CD4-positive, alpha-beta T cell treated with Interleukin-15 for 4 hours (primary cell): ENCODE measurements around the gene PPIF.

Experiments
- DNase-seq: peaks from one replicate; pipeline ENCODE4 v3.0.0-alpha.2; 2020; ENCODE audit warnings: low spot score

PPIF gene

DNA sequence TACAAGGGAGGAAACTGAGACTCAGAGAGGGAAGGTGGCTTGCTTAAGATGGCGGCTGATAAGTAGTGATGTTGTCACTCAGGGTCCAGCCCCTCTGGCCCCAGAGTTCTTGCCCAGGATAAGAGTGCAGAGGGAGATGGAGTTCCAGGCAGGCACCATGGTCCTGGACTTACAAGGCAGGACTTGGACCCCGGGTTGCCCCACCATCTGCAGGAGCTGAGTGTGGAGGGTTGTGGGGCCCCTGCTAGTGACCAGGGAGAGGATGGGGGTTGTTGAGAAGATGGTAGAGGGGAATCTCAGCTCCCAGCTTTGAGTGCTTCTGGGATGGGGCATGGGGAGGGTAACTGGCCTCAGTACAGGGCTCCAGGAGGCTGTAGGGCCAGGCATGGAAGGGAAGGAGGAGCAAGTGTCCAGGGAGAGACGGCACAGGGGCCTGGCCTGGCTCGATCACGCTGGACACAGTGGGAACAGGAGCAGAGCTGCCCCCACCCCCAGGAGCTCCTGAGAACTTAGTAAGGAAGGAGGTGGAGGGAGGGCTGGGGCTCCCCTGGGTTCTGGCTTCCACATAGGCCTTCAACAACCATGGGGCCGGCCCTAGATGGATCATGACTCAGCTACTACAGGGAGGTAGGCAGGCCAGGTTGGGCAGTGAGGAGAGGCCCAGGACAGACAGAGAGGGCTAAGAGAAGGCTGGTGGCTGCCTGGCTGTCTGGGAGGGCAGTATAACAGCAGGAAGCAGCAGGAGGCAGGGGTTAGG lies 28.2 kb downstream of the PPIF start:
- DNase-seq, result no peak

DNA sequence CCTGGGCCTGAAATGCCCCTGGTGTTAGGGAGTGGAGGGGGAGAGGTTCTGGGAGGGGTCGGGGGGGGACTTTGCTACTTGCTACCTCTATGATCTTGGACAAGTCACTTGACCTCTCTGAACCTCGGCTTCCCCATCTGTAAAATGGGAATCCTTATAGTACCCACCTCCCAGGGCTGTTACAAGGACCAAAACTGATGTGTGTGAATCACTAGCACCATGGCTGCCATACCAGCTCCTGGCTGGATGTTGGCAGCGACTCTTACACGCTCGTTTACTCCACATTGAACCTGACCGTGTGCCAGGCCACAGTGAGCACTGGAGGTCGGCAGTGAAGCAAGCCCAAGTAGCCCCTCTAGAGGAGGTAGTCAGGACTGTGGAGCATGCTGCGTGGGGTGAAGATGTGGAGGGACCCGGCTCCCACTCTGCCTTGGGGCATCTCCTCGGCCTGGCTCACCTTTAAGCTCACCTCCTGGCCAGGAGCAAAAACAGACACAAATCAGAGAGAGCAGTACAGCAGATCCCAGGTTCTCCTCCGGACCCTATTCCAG lies 28.9 kb downstream of the PPIF start:
- no peak for DNase-seq

DNA sequence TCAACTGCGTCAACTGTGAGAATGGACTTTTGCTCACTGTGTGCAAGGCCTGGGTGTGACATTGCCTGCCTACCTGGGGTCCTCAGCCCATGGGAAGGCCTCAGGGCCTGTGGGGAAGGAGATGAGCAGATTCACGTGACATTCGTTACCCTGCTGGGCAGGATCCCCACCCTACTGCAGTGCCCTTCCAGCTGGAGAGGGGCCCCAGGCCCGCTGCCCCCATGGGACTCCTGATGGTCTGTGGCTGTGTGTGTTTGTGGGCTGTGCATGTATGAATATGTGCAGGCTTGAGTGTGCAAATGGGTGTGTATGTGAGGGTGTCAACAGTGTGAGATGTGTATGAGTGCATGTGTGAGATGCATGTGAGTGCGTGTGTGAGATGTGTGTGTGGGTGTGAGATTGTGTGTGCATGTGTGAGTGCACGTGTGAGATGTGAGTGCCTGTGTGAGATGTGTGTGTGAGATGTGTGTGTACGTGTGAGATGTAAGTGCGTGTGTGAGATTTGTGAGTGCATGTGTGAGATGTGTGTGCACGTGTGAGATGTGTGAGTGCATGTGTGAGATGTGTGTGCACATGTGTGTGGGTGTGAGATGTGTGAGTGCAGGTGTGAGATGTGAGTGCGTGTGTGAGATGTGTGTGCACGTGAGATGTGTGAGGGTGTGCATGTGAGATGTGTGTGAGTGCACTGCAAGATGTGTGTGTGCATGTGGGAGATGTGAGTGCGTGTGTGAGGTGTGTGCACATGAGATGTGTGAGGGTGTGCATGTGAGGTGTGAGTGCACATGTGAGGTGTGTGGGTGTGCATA lies 29.7 kb downstream of the PPIF start:
- DNase-seq, result no peak

DNA sequence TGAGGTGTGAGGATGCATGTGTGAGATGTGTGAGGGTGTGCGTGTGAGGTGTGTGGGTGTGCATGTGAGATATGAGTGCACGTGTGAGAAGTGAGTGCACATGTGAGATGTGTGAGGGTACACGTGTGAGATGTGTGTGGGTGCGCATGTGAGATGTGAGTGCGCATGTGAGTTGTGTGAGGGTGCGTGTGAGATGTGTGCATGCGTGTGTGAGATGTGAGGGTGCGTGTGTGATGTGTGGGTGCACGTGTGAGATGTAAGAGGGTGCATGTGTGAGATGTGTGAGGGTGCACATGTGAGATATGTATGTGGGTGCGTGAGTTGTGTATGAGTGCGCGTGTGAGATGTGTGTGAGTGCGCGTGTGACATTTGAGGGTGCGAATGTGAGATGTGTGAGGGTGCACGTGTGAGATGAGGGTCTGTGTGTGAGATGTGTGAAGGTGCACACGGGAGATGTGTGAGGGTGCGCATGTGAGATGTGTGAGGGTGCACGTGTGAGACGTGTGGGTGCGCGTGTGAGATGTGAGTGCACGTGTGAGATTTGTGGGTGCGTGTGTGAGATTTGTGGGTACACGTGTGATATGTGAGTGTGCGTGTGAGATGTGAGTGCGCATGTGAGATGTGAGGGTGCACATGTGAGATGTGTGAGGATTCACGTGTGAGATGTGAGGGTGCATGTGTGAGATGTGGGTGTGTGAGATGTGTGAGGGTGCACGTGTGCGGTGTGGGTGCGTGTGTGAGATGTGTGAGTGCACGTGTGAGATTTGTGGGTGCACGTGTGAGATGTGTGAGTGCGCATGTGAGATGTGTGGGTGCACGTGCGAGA lies 30.5 kb downstream of the PPIF start:
- no peak for DNase-seq

DNA sequence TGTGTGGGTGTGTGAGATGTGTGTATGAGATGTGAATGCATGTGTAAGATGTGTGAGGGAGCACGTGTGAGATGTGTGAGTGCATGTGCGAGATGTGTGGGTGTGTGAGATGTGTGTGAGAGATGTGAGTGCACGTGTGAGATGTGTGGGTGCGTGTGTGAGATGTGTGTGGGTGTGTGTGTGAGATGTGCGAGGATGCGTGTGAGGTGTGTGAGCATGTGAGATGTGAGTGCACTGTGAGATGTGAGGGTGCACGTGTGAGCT lies 31.0 kb downstream of the PPIF start:
- no peak for DNase-seq

DNA sequence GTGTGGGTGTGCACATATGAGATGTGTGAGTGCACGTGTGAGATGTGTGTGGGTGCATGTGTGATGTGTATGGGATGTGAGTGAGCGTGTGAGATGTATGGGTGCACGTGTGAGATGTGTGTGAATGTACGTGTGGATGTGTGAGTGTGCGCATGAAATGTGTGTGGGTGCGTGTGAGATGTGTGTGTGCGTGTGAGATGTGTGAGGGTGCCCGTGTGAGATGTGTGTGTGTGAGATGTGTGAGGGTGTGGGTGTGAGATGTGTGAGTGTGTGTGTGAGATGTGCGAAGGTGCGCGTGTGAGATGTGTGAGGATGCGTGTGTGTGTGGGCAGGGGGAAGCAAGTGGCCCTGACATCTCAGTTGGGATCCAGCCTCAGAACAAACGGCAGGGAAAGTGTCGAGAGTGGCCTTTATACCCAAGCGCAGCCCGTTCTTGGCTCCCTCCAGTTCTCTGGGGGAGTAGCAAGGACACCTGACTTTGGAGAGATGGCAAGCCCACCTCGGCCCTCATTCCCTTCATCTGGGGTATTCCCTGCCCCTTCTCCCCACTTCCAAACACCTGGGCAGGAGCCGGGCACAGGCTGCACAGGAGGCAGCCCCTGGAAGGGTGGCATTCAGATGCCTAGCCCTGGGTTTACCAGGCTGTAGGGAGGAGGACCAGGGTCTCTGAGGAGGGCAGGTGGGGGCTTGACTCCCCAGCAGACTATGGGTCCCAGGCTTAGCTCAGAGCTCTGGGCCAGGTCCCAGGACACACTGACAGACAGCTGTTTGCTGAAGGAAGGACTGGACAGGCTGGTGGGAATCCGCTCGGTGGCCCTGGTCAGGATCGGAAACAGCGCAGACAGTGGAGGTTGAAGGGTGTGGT lies 31.6 kb downstream of the PPIF start:
- DNase-seq, result no peak

DNA sequence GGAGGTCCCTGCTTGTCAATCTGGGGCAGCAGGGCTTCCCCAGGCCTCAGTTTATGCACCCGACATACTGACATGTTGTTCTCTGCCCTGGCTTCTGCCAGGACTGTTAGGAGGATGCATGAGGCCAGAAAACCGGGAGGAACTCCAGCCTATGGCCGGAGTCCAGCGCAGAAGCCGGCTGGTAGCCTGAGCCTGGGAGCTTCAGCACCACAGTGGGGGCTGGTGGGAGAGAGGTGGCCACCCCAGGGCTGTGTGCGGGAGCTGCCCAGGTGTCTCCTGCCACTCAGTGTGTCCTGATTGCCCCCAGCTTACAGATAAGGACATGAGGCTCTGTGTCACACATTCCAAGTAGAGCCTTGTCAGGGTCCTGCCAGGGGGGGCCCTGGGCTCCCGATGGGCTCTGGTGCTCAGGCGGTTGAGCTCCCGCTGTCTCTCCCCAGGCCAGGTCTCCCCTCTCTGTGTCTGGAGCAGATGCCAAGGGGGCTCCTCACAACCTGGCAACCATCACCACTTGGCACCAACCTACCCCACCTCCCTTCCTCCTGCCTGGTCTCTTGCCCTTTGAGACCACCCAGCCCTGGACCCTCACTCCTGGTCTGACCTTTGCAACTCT lies 32.3 kb downstream of the PPIF start:
- no peak for DNase-seq

DNA sequence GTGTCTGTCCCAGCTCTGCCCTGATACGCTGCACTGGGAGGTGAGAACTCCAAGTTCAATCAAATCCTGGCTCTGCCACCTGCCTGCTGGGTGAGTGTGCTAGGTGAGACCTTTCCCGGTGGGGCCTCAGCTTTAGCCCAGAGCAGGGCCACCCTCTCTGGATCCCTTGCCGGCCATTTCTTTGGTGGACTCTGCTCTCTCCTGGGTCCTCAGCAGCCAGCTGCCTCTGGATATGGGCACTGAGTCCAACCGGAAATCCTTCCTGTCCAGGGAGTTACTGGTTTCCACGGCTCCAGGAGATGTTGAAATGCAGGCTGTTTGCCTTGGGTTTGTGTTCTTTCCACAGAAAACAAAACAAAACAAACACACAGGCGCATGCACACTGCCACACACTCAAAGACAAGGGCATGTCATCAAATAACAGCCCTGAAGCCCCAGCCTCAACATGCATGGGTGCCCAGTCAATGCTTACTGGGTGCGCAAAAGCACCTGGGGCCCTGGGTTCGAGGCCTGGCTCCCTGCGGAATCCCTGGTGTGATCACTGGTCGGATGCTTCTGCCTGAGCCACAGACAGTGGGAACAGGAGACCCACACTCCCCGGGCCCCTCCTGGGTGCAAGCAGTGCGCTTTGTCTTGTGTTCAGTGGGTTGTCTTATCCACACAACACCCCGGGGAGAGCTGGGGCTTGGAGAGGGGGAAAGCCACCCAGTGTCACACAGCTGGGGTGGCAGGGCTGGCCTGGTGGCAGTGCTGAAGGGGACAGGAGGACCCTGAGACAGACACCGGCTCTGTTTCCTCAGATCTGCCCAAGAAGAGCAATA lies 33.1 kb downstream of the PPIF start:
- DNase-seq, result no peak

DNA sequence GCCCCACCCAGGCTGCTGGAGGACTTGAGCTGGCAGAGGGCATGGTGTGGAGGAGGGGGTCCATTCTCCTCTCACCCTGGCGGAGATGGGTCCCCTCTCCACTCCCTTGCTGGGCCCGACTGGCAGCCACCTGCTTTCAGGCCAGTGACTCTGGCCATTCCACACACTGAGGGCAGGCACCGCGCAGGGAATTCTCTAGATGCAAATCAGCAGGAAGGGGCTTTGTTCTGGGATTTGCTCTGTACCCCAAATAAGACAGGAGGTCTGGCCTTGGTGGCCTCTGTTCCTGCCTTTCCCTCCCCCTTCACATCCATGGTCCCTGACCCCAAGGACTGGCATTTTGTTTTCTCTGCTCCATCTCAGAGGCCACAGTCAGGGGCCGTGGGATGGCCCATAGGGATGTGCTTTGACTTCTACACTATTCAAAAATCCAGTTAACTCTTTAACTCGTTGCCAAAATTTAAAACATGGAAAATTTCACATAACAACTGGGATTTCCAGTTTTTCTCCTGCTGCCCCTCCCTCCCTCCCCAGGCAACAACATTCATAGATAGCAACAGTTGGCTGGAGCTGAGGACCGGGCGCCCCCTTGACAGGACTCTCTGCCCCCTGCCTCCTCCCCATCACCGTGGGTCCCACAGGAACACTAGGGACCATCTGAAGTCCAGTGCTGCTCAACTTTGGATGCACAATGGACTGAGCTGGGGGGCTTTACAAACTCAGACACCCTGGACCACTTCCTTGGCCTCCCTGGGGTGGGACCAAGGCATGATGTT lies 33.9 kb downstream of the PPIF start:
- no peak for DNase-seq

DNA sequence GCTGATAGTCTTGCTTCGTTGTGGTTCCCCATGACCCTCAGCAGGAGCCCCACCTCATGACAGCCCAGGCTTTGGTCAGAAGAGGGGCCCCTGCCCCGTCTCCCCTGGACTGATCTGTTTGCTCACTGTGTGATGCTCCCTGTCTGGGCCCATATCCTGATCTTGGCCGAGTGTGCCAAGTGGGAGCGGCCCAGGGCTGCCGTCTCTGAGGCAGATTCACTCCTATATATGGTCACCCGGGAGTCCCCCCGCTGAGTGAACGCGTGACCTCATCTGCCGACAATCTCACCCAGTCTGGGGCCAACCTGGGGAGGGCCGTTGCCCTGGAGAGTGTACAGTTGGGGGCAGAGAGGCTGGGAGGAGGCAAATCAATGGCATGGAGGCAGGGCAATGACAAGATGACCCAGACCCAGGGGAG lies 34.5 kb downstream of the PPIF start:
- no peak for DNase-seq

DNA sequence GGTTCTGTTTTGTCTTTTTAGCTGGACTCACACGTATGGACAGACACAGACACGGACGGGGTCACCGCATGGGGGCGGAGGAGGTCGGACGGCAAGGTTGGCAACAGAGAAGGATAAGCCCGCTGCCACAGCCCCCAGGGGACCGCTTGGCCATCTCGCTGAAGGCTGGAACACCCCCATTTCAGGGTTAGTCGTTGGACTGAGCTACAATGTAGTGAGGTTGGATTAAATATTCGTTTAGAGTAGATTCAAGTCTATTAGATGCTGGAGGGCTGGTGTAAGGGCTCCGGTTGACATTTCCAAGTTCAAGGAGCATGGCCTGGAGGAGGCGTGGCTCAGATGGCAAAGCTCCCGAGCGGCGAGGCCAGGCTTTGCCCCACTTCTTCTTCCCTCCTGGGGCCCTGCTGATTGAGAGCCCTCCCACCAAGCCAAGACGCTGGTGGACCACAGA lies 35.2 kb downstream of the PPIF start:
- DNase-seq, result no peak

DNA sequence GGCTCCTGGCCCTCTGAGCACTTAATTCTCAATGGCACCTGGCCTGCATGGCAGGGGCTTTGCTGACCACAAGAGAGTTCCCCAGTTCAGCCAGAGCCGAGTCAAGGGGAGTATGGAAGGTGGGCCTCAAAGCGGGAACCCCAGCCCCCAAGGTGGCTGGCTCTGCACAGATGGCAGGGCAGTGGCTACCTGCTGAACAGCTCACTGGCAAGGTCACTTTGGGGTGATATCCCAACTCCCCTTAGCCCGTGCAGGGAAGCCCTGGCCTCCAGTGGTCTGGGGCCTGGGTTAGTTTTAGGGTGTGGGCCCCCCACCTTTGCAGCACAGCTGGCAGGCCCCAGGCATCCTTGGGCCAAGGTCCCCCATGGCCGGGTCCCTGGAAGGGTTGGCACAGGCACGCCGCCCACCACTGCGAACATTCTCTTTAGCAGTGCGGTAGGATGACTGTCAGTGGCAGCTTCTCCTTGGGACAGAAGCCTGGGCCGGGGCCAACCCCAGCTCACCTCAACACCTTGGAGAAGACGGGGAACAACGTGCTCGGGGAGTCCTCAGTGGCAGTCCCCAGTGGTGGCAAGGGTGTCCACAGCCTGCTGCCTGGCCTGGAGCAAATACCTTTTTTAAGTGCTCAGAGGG lies 36.8 kb downstream of the PPIF start:
- DNase-seq, result no peak

DNA sequence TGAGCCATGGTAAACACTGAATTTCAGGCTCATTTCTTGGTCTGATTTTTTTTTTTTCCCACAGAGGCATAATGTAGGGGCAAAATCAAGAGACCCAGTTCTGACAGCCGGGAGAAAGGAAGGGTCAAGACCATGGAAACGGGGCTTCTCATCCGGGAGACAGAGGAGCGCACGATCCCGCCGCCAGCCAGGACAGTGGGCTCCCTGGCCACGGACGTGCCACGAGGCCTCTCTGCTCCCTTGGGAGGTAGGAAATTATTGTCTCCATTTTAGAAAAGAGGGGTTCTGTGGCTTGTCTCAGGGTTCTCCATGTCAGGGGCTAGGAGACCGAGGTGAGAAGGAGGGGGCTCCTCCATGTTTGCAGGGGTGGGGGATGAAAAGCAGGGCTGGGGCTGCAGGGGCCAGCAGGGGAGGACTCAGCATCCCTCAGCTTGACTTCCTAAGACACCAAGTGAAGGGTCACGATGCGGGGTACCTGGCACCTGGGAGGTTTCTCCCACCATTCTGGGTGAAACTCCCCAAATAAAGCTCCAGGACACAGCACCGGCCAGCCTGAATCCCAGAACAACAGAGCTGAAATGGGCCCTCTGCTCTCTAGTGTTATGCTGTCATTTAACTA lies 37.6 kb downstream of the PPIF start:
- DNase-seq, result no peak

DNA sequence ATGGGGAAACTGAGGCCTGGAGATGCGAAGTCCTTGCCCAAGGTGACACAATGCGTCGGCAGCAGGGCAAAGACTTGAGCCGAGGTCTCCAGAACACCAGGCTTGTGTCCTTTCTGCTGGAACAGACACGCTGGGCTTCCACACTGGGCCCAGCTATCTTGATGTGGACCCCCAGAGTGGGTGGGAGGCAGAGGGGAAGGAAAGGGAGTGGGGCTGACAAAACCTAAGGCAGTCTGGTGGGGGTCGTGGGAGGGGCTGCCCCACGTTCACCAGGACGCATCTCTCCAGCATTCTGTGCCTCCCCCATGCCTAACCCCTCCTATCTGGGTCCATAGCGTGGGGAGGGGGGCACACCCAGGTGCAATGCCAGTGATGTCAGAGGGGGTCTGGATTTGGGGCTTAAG lies 38.1 kb downstream of the PPIF start:
- no peak for DNase-seq

DNA sequence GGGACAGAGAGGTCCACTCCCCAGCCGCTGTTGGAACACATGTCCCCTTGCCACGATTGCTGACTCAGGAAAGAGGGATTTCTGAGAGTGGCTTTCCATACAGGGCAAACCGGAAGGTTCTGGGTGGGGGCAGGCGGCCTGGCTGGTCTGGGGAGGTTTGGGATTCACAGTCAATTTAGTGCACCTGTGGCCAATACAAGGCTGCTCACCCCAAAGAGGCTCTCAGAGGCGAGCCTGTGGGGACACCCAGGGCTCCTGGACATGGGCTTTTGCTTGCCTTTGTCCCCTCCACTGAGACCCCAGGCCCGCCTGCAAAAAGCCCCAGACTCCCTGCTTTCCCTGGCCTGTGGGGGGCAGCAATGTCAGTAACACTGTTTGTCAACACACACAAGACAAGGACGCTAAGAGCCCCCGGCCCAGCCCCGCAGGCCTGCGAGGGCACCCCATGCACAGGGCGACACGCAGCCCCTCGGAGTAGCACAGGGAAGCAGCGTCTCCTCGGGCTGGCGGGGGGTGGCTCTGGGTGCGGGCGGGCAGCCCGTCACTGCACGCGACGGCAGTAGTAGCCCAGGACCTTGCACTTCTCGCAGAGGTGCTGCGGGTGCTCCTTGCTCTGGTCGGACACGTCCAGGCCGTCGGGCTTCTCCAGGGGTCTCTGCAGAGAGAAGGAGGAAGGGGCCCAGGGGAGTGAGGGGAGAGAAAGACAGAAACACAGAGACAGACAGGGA lies 38.7 kb downstream of the PPIF start:
- no peak for DNase-seq

DNA sequence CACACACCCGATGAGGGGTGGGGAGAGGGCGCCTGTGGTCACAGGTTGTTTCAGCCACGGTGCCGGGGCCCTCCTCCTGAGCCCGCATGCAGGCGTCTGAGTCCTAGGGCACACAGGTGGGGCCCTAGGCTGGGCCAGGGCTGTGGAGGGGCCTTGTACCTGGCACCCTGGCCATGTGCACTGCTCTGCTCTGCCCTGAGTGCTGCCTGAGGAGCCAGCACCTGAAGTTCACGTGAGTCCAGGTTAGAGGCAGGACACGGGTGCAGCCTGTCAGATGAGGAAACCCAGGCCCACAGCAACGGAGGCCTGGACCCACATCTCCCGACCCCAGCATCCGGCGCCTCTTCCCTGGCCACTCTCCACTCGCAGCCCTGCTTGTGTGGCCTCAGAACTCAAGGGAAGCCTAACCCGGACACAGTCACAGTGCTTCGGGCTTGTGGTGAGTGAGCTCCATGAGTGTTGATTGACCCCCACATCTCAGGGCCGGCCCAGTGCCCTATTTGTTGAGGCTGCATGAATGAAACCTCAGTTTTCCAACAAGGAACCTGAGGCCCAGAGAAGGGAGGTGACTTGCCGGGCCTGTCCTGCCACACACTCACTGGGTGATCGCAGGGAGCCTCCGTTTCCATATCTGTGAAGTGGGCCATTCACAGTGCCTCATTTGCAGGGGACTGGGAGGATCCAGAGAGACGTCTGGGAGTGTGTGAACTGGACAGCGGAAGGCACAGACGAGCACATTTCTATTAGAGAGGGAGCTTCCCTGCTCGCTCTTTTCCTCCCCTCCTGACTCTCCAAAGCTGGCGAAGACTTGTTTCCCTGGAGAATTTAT lies 39.6 kb downstream of the PPIF start:
- DNase-seq, result no peak

DNA sequence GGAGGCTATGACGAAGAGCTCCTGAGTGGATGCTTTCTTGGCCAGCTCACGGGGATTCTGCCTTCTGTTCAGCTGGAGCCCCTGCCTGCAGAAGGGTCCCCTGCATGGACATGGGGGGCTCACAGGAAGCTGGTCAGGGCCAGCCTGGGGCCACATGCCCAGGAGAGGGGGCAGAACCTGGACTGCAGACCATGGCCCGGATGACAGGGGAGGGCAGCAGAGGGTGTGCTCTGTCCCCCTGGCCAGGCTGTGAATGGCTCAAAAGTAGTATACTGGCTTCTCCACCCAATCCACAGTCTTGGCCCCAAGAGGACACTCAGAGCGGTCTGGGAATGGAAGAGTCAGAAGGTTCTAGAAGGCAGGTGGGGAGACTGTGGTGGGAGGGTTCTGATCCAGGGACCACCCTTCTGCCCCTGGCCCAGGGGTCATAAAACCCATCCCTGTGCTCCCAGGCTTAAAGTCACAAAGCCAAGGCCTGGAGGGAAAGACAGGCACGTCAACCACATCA lies 40.3 kb downstream of the PPIF start:
- no peak for DNase-seq
